K562 (cell line): Measurements from ENCODE around the gene AQR. TPM values are rescaled to one million over a fixed set of nuclear protein-coding genes. Genes with fewer than 3 reads are reported as not detected.

Experiments
- ATAC-seq: fragments of 200-7000 bp; cut with Tn5 transposase; 3 replicates; pipeline ENCODE4 v1.9.1; 2020; ENCODE audit warnings: moderate library complexity
- BruUV-seq: library from RNA; stranded (reverse); fragments of 400-500 nt; replicated peaks from 2 replicates; lab custom pipeline; 2021; lab: Mats Ljungman, UMichigan
- CTCF ChIA-PET: fragments of 300-600 bp; formaldehyde crosslinking; extraction: SDS; loops from one replicate; lab custom pipeline; 2021; ENCODE audit warnings: low intra/inter-chr PET ratio; lab: Yijun Ruan, JAX
- POLR2A ChIA-PET: fragments of 300-600, 350-650 bp; sonication (Branson Sonifier 250); formaldehyde crosslinking; extraction: SDS; loops from one replicate; lab custom pipeline; 2021; ENCODE audit warnings: antibody characterized with exemption, inconsistent platforms; lab: Yijun Ruan, JAX
- DNase-seq, 4 experiments: peaks; one replicate each; pipeline versions ENCODE4 v3.0.0 to v3.0.0-alpha.2; 2011 to 2018; ENCODE audit warnings: low spot score in 3 of 4, mixed read lengths in 3 of 4; ENCODE audit errors: extremely low read depth in 1 of 4
- FAIRE-seq: peaks from 2 replicates; lab custom pipeline; 2011; peaks lifted over from hg19 to GRCh38; lab: Jason Lieb, UNC
- H2AFZ ChIP-seq: 2 replicates; pipeline ENCODE4 v1.6.0; 2011; ENCODE audit warnings: low read depth, low read length, control low read depth, inconsistent platforms
- H3K27ac ChIP-seq: fragments of 200-600 bp; 3 replicates; pipeline ENCODE4 v1.8.0; 2011; ENCODE audit warnings: low read depth, mild to moderate bottlenecking, control low read depth, inconsistent platforms, low read length, moderate library complexity, mixed read lengths; ENCODE audit errors: extremely low read depth
- H3K27me3 ChIP-seq, 2 experiments: fragments of 300-600 bp in 1 of 2; 2 replicates in 1 of 2; 3 replicates in 1 of 2; pipeline versions ENCODE4 v1.6.0 to v1.8.0; 2011; ENCODE audit warnings: inconsistent platforms in 2 of 2, low read length in 2 of 2, mild to moderate bottlenecking in 1 of 2, mixed read lengths in 1 of 2, moderate library complexity in 1 of 2; ENCODE audit not compliant: control insufficient read depth in 2 of 2, insufficient read depth in 2 of 2
- H3K36me3 ChIP-seq: fragments of 300-600 bp; 3 replicates; pipeline ENCODE4 v1.8.0; 2011; ENCODE audit warnings: mild to moderate bottlenecking, low read length, inconsistent platforms; ENCODE audit not compliant: control insufficient read depth, insufficient read depth
- H3K4me1 ChIP-seq, 2 experiments: fragments of 200-600 bp in 1 of 2; replicated peaks in 1 of 2; 2 replicates in 1 of 2; 3 replicates in 1 of 2; pipeline versions ENCODE4 v1.5.1 to v1.8.0; 2011; ENCODE audit warnings: inconsistent platforms in 2 of 2, low read length in 2 of 2, mild to moderate bottlenecking in 1 of 2, mixed read lengths in 1 of 2, moderate library complexity in 1 of 2; ENCODE audit not compliant: control insufficient read depth in 2 of 2, insufficient read depth in 2 of 2
- H3K4me2 ChIP-seq: 2 replicates; pipeline ENCODE4 v1.6.1; 2011; ENCODE audit warnings: low read length, control low read depth, inconsistent platforms, mixed read lengths; ENCODE audit not compliant: insufficient read depth
- H3K4me3 ChIP-seq: fragments of 200-600 bp; sonication (generic), shearing (Covaris generic); 2 replicates; pipeline ENCODE4 v1.5.1; 2016; ENCODE audit warnings: control low read depth, inconsistent platforms
- H3K79me2 ChIP-seq: fragments of 200-600 bp; 3 replicates; pipeline ENCODE4 v1.8.0; 2011; ENCODE audit warnings: low read length, inconsistent platforms; ENCODE audit not compliant: control insufficient read depth, insufficient read depth
- H3K9ac ChIP-seq, 2 experiments: 2 replicates each; pipeline versions ENCODE4 v1.6.0 to v1.6.1; 2011; ENCODE audit warnings: low read depth in 2 of 2, low read length in 2 of 2, control low read depth in 1 of 2, inconsistent platforms in 1 of 2, mild to moderate bottlenecking in 1 of 2, mixed read lengths in 1 of 2; ENCODE audit not compliant: insufficient read depth in 1 of 2
- H3K9me1 ChIP-seq: one replicate; pipeline ENCODE4 v1.6.0; 2011; ENCODE audit warnings: inconsistent platforms, mild to moderate bottlenecking, low read length, moderate library complexity; ENCODE audit not compliant: control insufficient read depth, insufficient read depth
- H3K9me3 ChIP-seq: replicated peaks from 2 replicates; pipeline ENCODE4 v1.5.1; 2011; ENCODE audit warnings: low read depth, low read length, inconsistent platforms; ENCODE audit not compliant: control insufficient read depth, insufficient read depth
- H4K20me1 ChIP-seq: replicated peaks from 2 replicates; pipeline ENCODE4 v1.6.1; 2011; ENCODE audit warnings: low read length, inconsistent platforms, mixed read lengths; ENCODE audit not compliant: control insufficient read depth, insufficient read depth
- ARNT ChIP-seq, 2 experiments: fragments of 450-650 bp; IDR thresholded peaks; 2 replicates each; pipeline ENCODE4 v1.6.1; 2016; ENCODE audit warnings: mild to moderate bottlenecking in 1 of 2
- DMBX1 ChIP-seq: fragments of 250-450 bp; sonication (Bioruptor Pico); IDR thresholded peaks from 2 replicates; pipeline ENCODE4 v1.8.0; 2022; ENCODE audit warnings: inconsistent platforms, mild to moderate bottlenecking, moderate library complexity, borderline replicate concordance
- FOXK2 ChIP-seq, 2 experiments: fragments of 450-650 bp; IDR thresholded peaks in 1 of 2; conservative IDR thresholded peaks in 1 of 2; 2 replicates each; pipeline ENCODE4 v1.6.1; 2016; ENCODE audit warnings: low read depth in 2 of 2, mild to moderate bottlenecking in 1 of 2
- HLTF ChIP-seq: fragments of 450-650 bp; IDR thresholded peaks from 2 replicates; pipeline ENCODE4 v1.6.1; 2016
- RBBP5 ChIP-seq: fragments of 200-600 bp; sonication (generic); IDR thresholded peaks from 2 replicates; pipeline ENCODE4 v1.6.1; 2012; ENCODE audit warnings: borderline replicate concordance, mild to moderate bottlenecking, low read length, control low read depth, inconsistent platforms; ENCODE audit not compliant: insufficient read depth, poor library complexity, severe bottlenecking
- STAT6 ChIP-seq: sonication (generic); formaldehyde crosslinking; IDR thresholded peaks from 2 replicates; pipeline ENCODE4 v1.8.1; 2023; ENCODE audit warnings: mild to moderate bottlenecking, missing genetic modification reagents
- TEAD1 ChIP-seq, 2 experiments: fragments of 450-650 bp in 1 of 2; sonication (generic) in 1 of 2; formaldehyde crosslinking; IDR thresholded peaks; 2 replicates each; pipeline versions ENCODE4 v1.4.0 to v1.8.0; 2020 to 2022; ENCODE audit warnings: mild to moderate bottlenecking in 2 of 2, missing genetic modification reagents in 1 of 2
- TGIF2 ChIP-seq: sonication (generic); formaldehyde crosslinking; IDR thresholded peaks from 2 replicates; pipeline ENCODE4 v1.8.1; 2022; ENCODE audit warnings: mild to moderate bottlenecking, missing genetic modification reagents, moderate library complexity
- TRIM28 ChIP-seq: fragments of 450-650 bp; IDR thresholded peaks from 2 replicates; pipeline ENCODE4 v1.6.1; 2017
- ZNF551 ChIP-seq: fragments of 250-450 bp; sonication (Bioruptor Pico); IDR thresholded peaks from 2 replicates; pipeline ENCODE4 v1.5.0; 2021; ENCODE audit warnings: mild to moderate bottlenecking, moderate library complexity
- ZNF609 ChIP-seq: sonication (generic); formaldehyde crosslinking; IDR thresholded peaks from 2 replicates; pipeline ENCODE4 v1.8.1; 2023; ENCODE audit warnings: missing genetic modification reagents, mild to moderate bottlenecking, borderline replicate concordance
- WGBS: fragments of 100-300 bp; shearing (Covaris generic); methylation state at CpG from one replicate; pipeline ENCODE4 v1.1.6; 2016; ENCODE audit warnings: low coverage, mixed read lengths; ENCODE audit not compliant: insufficient coverage; ENCODE audit errors: missing lambda C conversion rate; 5-methylcytosine and 5-hydroxymethylcytosine counted together
- in situ Hi-C: fragments of 300-500 bp; cut with MboI; formaldehyde crosslinking; loops from 4 replicates; pipeline ENCODE4 v1.15.0; 2018; ENCODE audit warnings: inconsistent platforms, mixed read lengths
- intact Hi-C: fragments of 100-400 bp; cut with micrococcal nuclease; formaldehyde crosslinking; loops from 2 replicates; pipeline ENCODE4 v1.14.2; 2022
- polyA plus RNA-seq, 8 experiments: library from polyadenylated mRNA; depleted of rRNA in 4 of 8; stranded (reverse) in 5 of 8; unstranded in 3 of 8; fragments of >200 nt; fragmentation: Nextera tagmentation in 2 of 8; fragmentation: Illumina TruSeq in 1 of 8; extraction: Ambion mirVana in 2 of 8; extraction: Trizol in 1 of 8; gene quantifications; 2 replicates each; pipeline versions ENCODE4 v1.2.1 to v1.2.3, GENCODE V29; 2011 to 2014; ENCODE audit warnings: inconsistent platforms in 1 of 8, missing spikeins in 1 of 8
- total RNA-seq, 7 experiments: library from RNA; depleted of rRNA in 6 of 7; stranded (reverse); fragments of >200 nt in 6 of 7; fragmentation: Illumina TruSeq in 2 of 7; extraction: Trizol in 2 of 7; gene quantifications; 2 replicates each; pipeline versions ENCODE4 v1.2.1 to v1.2.3, GENCODE V29; 2011 to 2021; ENCODE audit warnings: low replicate concordance in 1 of 7

Gene AQR
- total and polyA plus RNA-seq, 9 of the 15 experiments (the other 6 are each of a cell fraction or from before 2014, with no cell fraction given) = 22.0 to 62.9 (median 39.3) TPM

GRCh38 chr15:34804113-34804512 is 165.4 kb downstream of the AQR start:
- ChIA-PET CTCF (no interaction called here), POLR2A (no interaction called here)
- TF ChIP-seq DMBX1 (CRISPR knock-in tag) = no peak
- TF ChIP-seq TRIM28 = no peak
- TF ChIP-seq ZNF609 (CRISPR knock-in tag) = no peak
- no peak for TF ChIP-seq RBBP5
- TF ChIP-seq STAT6 (CRISPR knock-in tag) = no peak
- no peak for TF ChIP-seq TEAD1 (CRISPR knock-in tag; IDR thresholded peaks at IDR 0.05)
- TF ChIP-seq TGIF2 (CRISPR knock-in tag) = no peak
- no peak for TF ChIP-seq ZNF551
- no peak for TF ChIP-seq HLTF
- no peak for TF ChIP-seq ARNT (IDR thresholded peaks at IDR 0.05)
- TF ChIP-seq FOXK2 (conservative IDR thresholded peaks at IDR 0.05 in 1 of 2, IDR thresholded peaks at IDR 0.05 in 1 of 2; ENCODE audit: low read depth in 2 of 2) = no peak
- H3K9me1 ChIP-seq = no peaks in the 10 kb centered on the region
- H3K36me3 ChIP-seq = no peaks in the 10 kb centered on the region
- H3K27ac ChIP-seq = no peak overlapping the region
- H3K9me3 ChIP-seq = 0 out of 2 replicates have a peak, but pooled peaks cover 3% of the 10 kb centered on the region
- no peak for FAIRE-seq
- no peak overlapping the region for H3K4me2 ChIP-seq
- 40% methylated on average over 2 of the region's 2 CpGs for WGBS
- intact Hi-C loops = no loop called here
- BruUV-seq = no TSS peak
- H3K9ac ChIP-seq = no peak overlapping the region
- H2AFZ ChIP-seq = no peak overlapping the region
- no peak for ATAC-seq
- H3K79me2 ChIP-seq = no peaks in the 10 kb centered on the region
- in situ Hi-C loops = no loop called here
- H3K4me3 ChIP-seq = no peak overlapping the region
- H4K20me1 ChIP-seq = no peaks in the 10 kb centered on the region
- peaks cover 4 to 9% of the 10 kb centered on the region in 2 experiments; a peak in 4 of 5 replicates for H3K4me1 ChIP-seq
- no peak for DNase-seq
- no peaks in the 10 kb centered on the region for H3K27me3 ChIP-seq
